Suprapubic skin (tissue), 4 donors: ENCODE measurements around the gene SYPL1.

ENCODE experiments used
- CTCF ChIP-seq, 2 donors: fragments of 200-600 bp in 1 of 2; fragments of 450-650 bp in 1 of 2; sonication (generic) in 1 of 2; IDR thresholded peaks; one replicate each; pipeline ENCODE4 v1.5.1; 2016 to 2019; ENCODE audit warnings: antibody characterized with exemption in 2 of 2, mild to moderate bottlenecking in 1 of 2, moderate library complexity in 1 of 2
- EP300 ChIP-seq: sonication (generic); formaldehyde crosslinking; IDR thresholded peaks from one replicate; pipeline ENCODE4 v1.6.1; 2017; ENCODE audit warnings: antibody characterized with exemption
- POLR2A ChIP-seq, 2 donors: fragments of 450-650 bp; IDR thresholded peaks; one replicate each; pipeline ENCODE4 v1.6.1; 2017; ENCODE audit warnings: antibody characterized with exemption in 2 of 2, mild to moderate bottlenecking in 2 of 2, moderate library complexity in 2 of 2
- POLR2AphosphoS5 ChIP-seq, 3 donors: sonication (generic); formaldehyde crosslinking; IDR thresholded peaks; one replicate each; pipeline ENCODE4 v1.6.1; 2017; ENCODE audit warnings: antibody characterized with exemption in 3 of 3

GRCh38 chr7:106102387-106102966 lies 9.6 kb downstream of the SYPL1 start:
- TF ChIP-seq CTCF (IDR thresholded peaks at IDR 0.05) (no peak), EP300 (no peak), POLR2A (IDR thresholded peaks at IDR 0.05) (no peak), POLR2AphosphoS5 (IDR thresholded peaks at IDR 0.05) (no peak)
